ENCODE results near the gene TCAP. TPM values are rescaled to one million over a fixed set of nuclear protein-coding genes. Genes with fewer than 3 reads are reported as not detected.

The TCAP gene
- total RNA-seq, 1 donor from 2014 or later = 0.98 TPM

GRCh38 chr17:39659279-39660010 is 5.7 kb upstream of the TCAP start:
- Mint-ChIP-seq H3K27me3 (ENCODE audit: low read depth, unreplicated experiment) (peaks cover 2% of the 10 kb centered on the region), H3K4me1 (ENCODE audit: low read depth, unreplicated experiment) (peaks cover 8% of the 10 kb centered on the region), H3K36me3 (ENCODE audit: low read depth, unreplicated experiment) (peaks cover 16% of the 10 kb centered on the region), H3K27ac (ENCODE audit: unreplicated experiment) (no peak overlapping the region), H3K9me3 (ENCODE audit: unreplicated experiment) (no peaks in the 10 kb centered on the region), H3K4me3 (ENCODE audit: unreplicated experiment) (no peak overlapping the region)
- H3K36me3 ChIP-seq (ENCODE audit: insufficient read depth, low read length) = no peaks in the 10 kb centered on the region
- H3K79me2 ChIP-seq (ENCODE audit: insufficient read depth, low read length) = no peaks in the 10 kb centered on the region
- TF ChIP-seq, protein P1, sequence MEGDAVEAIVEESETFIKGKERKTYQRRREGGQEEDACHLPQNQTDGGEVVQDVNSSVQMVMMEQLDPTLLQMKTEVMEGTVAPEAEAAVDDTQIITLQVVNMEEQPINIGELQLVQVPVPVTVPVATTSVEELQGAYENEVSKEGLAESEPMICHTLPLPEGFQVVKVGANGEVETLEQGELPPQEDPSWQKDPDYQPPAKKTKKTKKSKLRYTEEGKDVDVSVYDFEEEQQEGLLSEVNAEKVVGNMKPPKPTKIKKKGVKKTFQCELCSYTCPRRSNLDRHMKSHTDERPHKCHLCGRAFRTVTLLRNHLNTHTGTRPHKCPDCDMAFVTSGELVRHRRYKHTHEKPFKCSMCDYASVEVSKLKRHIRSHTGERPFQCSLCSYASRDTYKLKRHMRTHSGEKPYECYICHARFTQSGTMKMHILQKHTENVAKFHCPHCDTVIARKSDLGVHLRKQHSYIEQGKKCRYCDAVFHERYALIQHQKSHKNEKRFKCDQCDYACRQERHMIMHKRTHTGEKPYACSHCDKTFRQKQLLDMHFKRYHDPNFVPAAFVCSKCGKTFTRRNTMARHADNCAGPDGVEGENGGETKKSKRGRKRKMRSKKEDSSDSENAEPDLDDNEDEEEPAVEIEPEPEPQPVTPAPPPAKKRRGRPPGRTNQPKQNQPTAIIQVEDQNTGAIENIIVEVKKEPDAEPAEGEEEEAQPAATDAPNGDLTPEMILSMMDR (IDR thresholded peaks at IDR 0.05; ENCODE audit: insufficient read depth, low read depth, low read length) = no peak
- no peak for TF ChIP-seq EZH2 (IDR thresholded peaks at IDR 0.05; ENCODE audit: insufficient read depth, low read length)
- H3K9me3 ChIP-seq (ENCODE audit: insufficient read depth, low read depth, low read length) = no peaks in the 10 kb centered on the region
- no peak overlapping the region for H3K27ac ChIP-seq (ENCODE audit: low read depth, low read length)
- H3K9ac ChIP-seq (ENCODE audit: low read length) = no peak overlapping the region
- no peaks in the 10 kb centered on the region for H3K27me3 ChIP-seq (ENCODE audit: insufficient read depth, low read length)
- no peak overlapping the region for H3K4me3 ChIP-seq (ENCODE audit: insufficient read depth, low read depth, low read length)
- no peak overlapping the region for H3K4me2 ChIP-seq (ENCODE audit: low read length)
- no peak overlapping the region for H2AFZ ChIP-seq (ENCODE audit: low read depth, low read length)
- H4K20me1 ChIP-seq (ENCODE audit: insufficient read depth, low read length) = peaks cover 36% of the 10 kb centered on the region
- H3K4me1 ChIP-seq (ENCODE audit: insufficient read depth, low read length) = no peaks in the 10 kb centered on the region
- FAIRE-seq = no peak
- no peak for DNase-seq (ENCODE audit: low read depth)

- H3K27ac Mint-ChIP-seq (ENCODE audit: unreplicated experiment) = no peak overlapping the region
- DNase-seq (ENCODE audit: low read depth) (no peak), FAIRE-seq (no peak)
- H3K36me3 ChIP-seq (ENCODE audit: insufficient read depth, low read length) = no peaks in the 10 kb centered on the region
- peaks cover 8% of the 10 kb centered on the region for H3K4me1 Mint-ChIP-seq (ENCODE audit: low read depth, unreplicated experiment)
- H3K4me3 Mint-ChIP-seq (ENCODE audit: unreplicated experiment) = no peak overlapping the region
- peaks cover 2% of the 10 kb centered on the region for H3K27me3 Mint-ChIP-seq (ENCODE audit: low read depth, unreplicated experiment)
- H3K9ac ChIP-seq (ENCODE audit: low read length) = no peak overlapping the region
- H3K27ac ChIP-seq (ENCODE audit: low read depth, low read length) = no peak overlapping the region
- peaks cover 33% of the 10 kb centered on the region for H4K20me1 ChIP-seq (ENCODE audit: insufficient read depth, low read length)
- H3K4me1 ChIP-seq (ENCODE audit: insufficient read depth, low read length) = no peaks in the 10 kb centered on the region
- no peaks in the 10 kb centered on the region for H3K27me3 ChIP-seq (ENCODE audit: insufficient read depth, low read length)
- H3K79me2 ChIP-seq (ENCODE audit: insufficient read depth, low read length) = no peaks in the 10 kb centered on the region
- no peak overlapping the region for H3K4me3 ChIP-seq (ENCODE audit: insufficient read depth, low read depth, low read length)
- TF ChIP-seq, protein P1 (IDR thresholded peaks at IDR 0.05; ENCODE audit: insufficient read depth, low read depth, low read length) = no peak
- TF ChIP-seq EZH2 (IDR thresholded peaks at IDR 0.05; ENCODE audit: insufficient read depth, low read length) = no peak
- H3K4me2 ChIP-seq (ENCODE audit: low read length) = no peak overlapping the region
- no peaks in the 10 kb centered on the region for H3K9me3 Mint-ChIP-seq (ENCODE audit: unreplicated experiment)
- no peak overlapping the region for H2AFZ ChIP-seq (ENCODE audit: low read depth, low read length)
- H3K9me3 ChIP-seq (ENCODE audit: insufficient read depth, low read depth, low read length) = no peaks in the 10 kb centered on the region
- peaks cover 16% of the 10 kb centered on the region for H3K36me3 Mint-ChIP-seq (ENCODE audit: low read depth, unreplicated experiment)
These were observed 5.2 kb upstream of the TCAP start for GRCh38 chr17:39660011-39660360.

Data from astrocyte (in vitro differentiated cells and primary cell).